IMR-90 (cell line): ENCODE data around the gene RFTN1. TPM values are rescaled to one million over a fixed set of nuclear protein-coding genes. Genes with fewer than 3 reads are reported as not detected.
"Not testable (repeated sequence)": the region's sequence is repeated elsewhere in the genome, so short reads cannot be mapped to it uniquely, and the experiment has no call there.

Source experiments
- ATAC-seq: fragments of 200-7000 bp; cut with Tn5 transposase; 2 replicates; pipeline ENCODE4 v1.9.1; 2020; ENCODE audit warnings: low read depth, mild to moderate bottlenecking, moderate library complexity
- BruUV-seq: library from RNA; stranded (reverse); fragments of 400-500 nt; replicated peaks from 2 replicates; lab custom pipeline; 2021; lab: Mats Ljungman, UMichigan
- CTCF ChIA-PET: fragments of 300-600 bp; formaldehyde crosslinking; extraction: SDS; loops from one replicate; lab custom pipeline; 2021; ENCODE audit warnings: antibody characterized with exemption; lab: Yijun Ruan, JAX
- POLR2A ChIA-PET: fragments of 300-600 bp; sonication (Branson Sonifier 250); formaldehyde crosslinking; loops from one replicate; lab custom pipeline; 2022; ENCODE audit warnings: antibody characterized with exemption; ENCODE audit not compliant: unreplicated experiment; lab: Charles Lee
- DNase-seq: peaks from one replicate; pipeline ENCODE4 v3.0.0; 2013
- H2AFZ ChIP-seq: replicated peaks from 2 replicates; pipeline ENCODE3; 2013; ENCODE audit warnings: low read length, mild to moderate bottlenecking; ENCODE audit not compliant: poor library complexity
- H2AK5ac ChIP-seq: 2 replicates; pipeline ENCODE4 v1.6.1; 2013; ENCODE audit warnings: low read depth, low read length, inconsistent platforms
- H2AK9ac ChIP-seq: replicated peaks from 2 replicates; pipeline ENCODE3; 2013; ENCODE audit warnings: mild to moderate bottlenecking, low read depth, low read length, moderate library complexity; ENCODE audit not compliant: poor library complexity
- H2BK120ac ChIP-seq: 2 replicates; pipeline ENCODE4 v1.6.1; 2013; ENCODE audit warnings: low read depth, low read length, inconsistent platforms
- H2BK15ac ChIP-seq: 3 replicates; pipeline ENCODE4 v1.6.1; 2013; ENCODE audit warnings: low read depth, low read length, inconsistent platforms
- H2BK20ac ChIP-seq: 2 replicates; pipeline ENCODE4 v1.6.1; 2013; ENCODE audit warnings: low read depth, mild to moderate bottlenecking, inconsistent platforms, low read length, moderate library complexity
- H2BK5ac ChIP-seq: 2 replicates; pipeline ENCODE4 v1.6.1; 2013; ENCODE audit warnings: mild to moderate bottlenecking, low read depth, low read length, inconsistent platforms; ENCODE audit not compliant: poor library complexity, severe bottlenecking
- H3K14ac ChIP-seq: replicated peaks from 2 replicates; pipeline ENCODE4 v1.6.1; 2013; ENCODE audit warnings: low read depth, low read length, inconsistent platforms
- H3K18ac ChIP-seq: 2 replicates; pipeline ENCODE4 v1.6.1; 2013; ENCODE audit warnings: low read depth, low read length, control low read depth
- H3K23ac ChIP-seq: 2 replicates; pipeline ENCODE4 v1.6.1; 2013; ENCODE audit warnings: low read depth, low read length, inconsistent platforms
- H3K27ac ChIP-seq: 2 replicates; pipeline ENCODE4 v1.5.1; 2013; ENCODE audit warnings: mild to moderate bottlenecking, control low read depth, low read length; ENCODE audit not compliant: insufficient read depth
- H3K27me3 ChIP-seq: 2 replicates; pipeline ENCODE4 v1.6.1; 2013; ENCODE audit warnings: low read length; ENCODE audit not compliant: control insufficient read depth, insufficient read depth
- H3K36me3 ChIP-seq: 2 replicates; pipeline ENCODE4 v1.6.1; 2013; ENCODE audit warnings: low read length, mixed read lengths; ENCODE audit not compliant: control insufficient read depth, insufficient read depth
- H3K4ac ChIP-seq: 2 replicates; pipeline ENCODE4 v1.6.1; 2013; ENCODE audit warnings: low read depth, low read length, inconsistent platforms
- H3K4me1 ChIP-seq: 2 replicates; pipeline ENCODE4 v1.6.1; 2013; ENCODE audit warnings: low read length, mixed read lengths; ENCODE audit not compliant: control insufficient read depth, insufficient read depth
- H3K4me2 ChIP-seq: 2 replicates; pipeline ENCODE4 v1.6.1; 2013; ENCODE audit warnings: low read depth, mild to moderate bottlenecking, control low read depth, low read length, moderate library complexity
- H3K4me3 ChIP-seq: 2 replicates; pipeline ENCODE4 v1.5.1; 2013; ENCODE audit warnings: low read depth, mild to moderate bottlenecking, control low read depth, low read length, moderate library complexity; ENCODE audit not compliant: insufficient read depth
- H3K56ac ChIP-seq: 2 replicates; pipeline ENCODE4 v1.6.1; 2013; ENCODE audit warnings: low read length, inconsistent platforms; ENCODE audit not compliant: insufficient read depth; ENCODE audit errors: extremely low read depth
- H3K79me1 ChIP-seq, 2 experiments: 2 replicates each; pipeline ENCODE4 v1.6.1; 2013; ENCODE audit warnings: low read length in 2 of 2, inconsistent platforms in 1 of 2, low read depth in 1 of 2
- H3K9ac ChIP-seq: 2 replicates; pipeline ENCODE4 v1.6.1; 2013; ENCODE audit warnings: low read depth, low read length, control low read depth
- H3K9me1 ChIP-seq: 2 replicates; pipeline ENCODE4 v1.6.1; 2013; ENCODE audit warnings: low read length, inconsistent platforms; ENCODE audit not compliant: insufficient read depth
- H3K9me3 ChIP-seq: 2 replicates; pipeline ENCODE4 v1.6.1; 2013; ENCODE audit warnings: low read length; ENCODE audit not compliant: control insufficient read depth, insufficient read depth
- H4K20me1 ChIP-seq: 2 replicates; pipeline ENCODE4 v1.6.1; 2013; ENCODE audit warnings: low read length, inconsistent platforms; ENCODE audit not compliant: insufficient read depth
- H4K5ac ChIP-seq: 2 replicates; pipeline ENCODE4 v1.6.1; 2013; ENCODE audit warnings: mild to moderate bottlenecking, low read depth, low read length, control low read depth
- H4K8ac ChIP-seq, 2 experiments: 2 replicates each; pipeline ENCODE4 v1.6.1; 2013; ENCODE audit warnings: low read depth in 2 of 2, low read length in 2 of 2, control low read depth in 1 of 2, inconsistent platforms in 1 of 2
- H4K91ac ChIP-seq: 2 replicates; pipeline ENCODE4 v1.6.1; 2013; ENCODE audit warnings: low read depth, low read length, inconsistent platforms; ENCODE audit not compliant: insufficient read depth
- WGBS, 2 experiments: methylation state at CpG; one replicate each; pipeline versions ENCODE4 v1.1.5 to v1.1.7; 2013; ENCODE audit warnings: missing lambda C conversion rate in 2 of 2; ENCODE audit not compliant: insufficient read length in 1 of 2; ENCODE audit errors: extremely low coverage in 2 of 2; 5-methylcytosine and 5-hydroxymethylcytosine counted together
- dilution Hi-C: fragments of 300-500 bp; cut with HindIII; formaldehyde crosslinking; loops from one replicate; pipeline ENCODE4 v1.14.3; 2018; ENCODE audit warnings: low sequenced_read_pairs; ENCODE audit not compliant: unreplicated experiment
- in situ Hi-C: fragments of 300-500 bp; cut with MboI; formaldehyde crosslinking; loops from 3 replicates; pipeline ENCODE4 v1.14.3; 2019; ENCODE audit warnings: low sequenced_read_pairs, inconsistent platforms, mixed read lengths
- intact Hi-C: fragments of 100-400 bp; cut with micrococcal nuclease; formaldehyde crosslinking; loops from 2 replicates; pipeline ENCODE4 v1.10.0; 2022
- polyA plus RNA-seq, 3 experiments: library from polyadenylated mRNA; depleted of rRNA; stranded (reverse); fragments of >200 nt; gene quantifications; 2 replicates each; pipeline ENCODE4 v1.2.3, GENCODE V29; 2012; ENCODE audit warnings: low replicate concordance in 1 of 3
- total RNA-seq: library from RNA; depleted of rRNA; stranded (reverse); fragments of >200 nt; gene quantifications from 2 replicates; pipeline ENCODE4 v1.2.3, GENCODE V29; 2012

The RFTN1 gene
- total and polyA plus RNA-seq, 2 of the 4 experiments (the other 2 are of a cell fraction): 45.0 to 52.0 TPM

GRCh38 chr3:16489326-16490061 lies 24.0 kb downstream of the RFTN1 start:
- H4K20me1 ChIP-seq, H3K56ac ChIP-seq, H3K9me3 ChIP-seq, CTCF ChIA-PET, H4K8ac ChIP-seq, in situ Hi-C loops, H2AK9ac ChIP-seq, H2AK5ac ChIP-seq, H4K5ac ChIP-seq, H4K91ac ChIP-seq, H3K4me2 ChIP-seq, H3K14ac ChIP-seq, H3K27me3 ChIP-seq, H3K9ac ChIP-seq, H3K4ac ChIP-seq, DNase-seq, intact Hi-C loops, H2BK120ac ChIP-seq, ATAC-seq, H2BK15ac ChIP-seq, BruUV-seq, H3K4me3 ChIP-seq, dilution Hi-C loops, H2BK5ac ChIP-seq, H2AFZ ChIP-seq, H3K27ac ChIP-seq, H3K23ac ChIP-seq, H3K18ac ChIP-seq, H2BK20ac ChIP-seq, POLR2A ChIA-PET: not testable (repeated sequence)
- Histone ChIP-seq H3K4me1 (peaks cover 10% of the 10 kb centered on the region), H3K9me1 (peaks cover 17% of the 10 kb centered on the region), H3K79me1 (peaks cover 38 to 76% of the 10 kb centered on the region in 2 experiments), H3K36me3 (peaks cover 25% of the 10 kb centered on the region)
- 100% methylated on average over 2 of the region's 8 CpGs; no CpG with 5 or more reads in 1 of the 2 experiments for WGBS, 2 experiments
